SKM-1 treated with dmso at 0.1 percent for 144 hours (cell line): ENCODE measurements around the gene NBEA.
"Not testable (repeated sequence)": the region's sequence is repeated elsewhere in the genome, so short reads cannot be mapped to it uniquely, and the experiment has no call there.

ENCODE experiments used
- DNase-seq: peaks from one replicate; lab custom pipeline; 2025; ENCODE audit not compliant: unreplicated experiment; lab: John Stamatoyannopoulos, UW

The NBEA gene

GRCh38 chr13:35629026-35629425 is 687.0 kb downstream of the NBEA start:
- no peak for DNase-seq

GRCh38 chr13:35630551-35631275 is 688.6 kb downstream of the NBEA start:
- peak; percentile 15 for DNase-seq

GRCh38 chr13:35631666-35632065 is 689.6 kb downstream of the NBEA start:
- DNase-seq: no peak

- no peak for DNase-seq
These were observed 701.6 kb downstream of the NBEA start for GRCh38 chr13:35643625-35644024.

GRCh38 chr13:35646056-35646774 is 704.1 kb downstream of the NBEA start:
- no peak for DNase-seq

- no peak for DNase-seq
These were observed 706.1 kb downstream of the NBEA start for GRCh38 chr13:35648201-35648600.

- peak; percentile 7 for DNase-seq
These were observed 707.1 kb downstream of the NBEA start for GRCh38 chr13:35649162-35649561.

GRCh38 chr13:35659796-35660195 is 717.7 kb downstream of the NBEA start:
- no peak for DNase-seq

- DNase-seq: no peak
These were observed 722.7 kb downstream of the NBEA start for GRCh38 chr13:35664747-35665146.

GRCh38 chr13:35669321-35669720 is 727.3 kb downstream of the NBEA start:
- no peak for DNase-seq

GRCh38 chr13:35672611-35673010 is 730.5 kb downstream of the NBEA start:
- DNase-seq: no peak

GRCh38 chr13:35675651-35676050 is 733.6 kb downstream of the NBEA start:
- DNase-seq: no peak

- not testable (repeated sequence) for DNase-seq
These were observed 735.8 kb downstream of the NBEA start for GRCh38 chr13:35677863-35678262.

- DNase-seq: no peak
These were observed 739.6 kb downstream of the NBEA start for GRCh38 chr13:35681685-35682084.

- no peak for DNase-seq
These were observed 742.4 kb downstream of the NBEA start for GRCh38 chr13:35684432-35684831.

GRCh38 chr13:35687336-35687735 is 745.3 kb downstream of the NBEA start:
- DNase-seq: no peak

- DNase-seq: no peak
These were observed 748.6 kb downstream of the NBEA start for GRCh38 chr13:35690581-35691207.

GRCh38 chr13:35693134-35693784 is 751.2 kb downstream of the NBEA start:
- no peak for DNase-seq

- DNase-seq: no peak
These were observed 752.0 kb downstream of the NBEA start for GRCh38 chr13:35694031-35694430.

GRCh38 chr13:35694549-35695447 is 752.7 kb downstream of the NBEA start:
- DNase-seq: no peak

- no peak for DNase-seq
These were observed 753.3 kb downstream of the NBEA start for GRCh38 chr13:35695448-35695770.
